GM18867 (cell line): ENCODE results near the gene GPRIN1.
A peak's percentile ranks its signal among the peaks of the same experiment; 100 is the strongest.

Source experiments
- ATAC-seq: cut with Tn5 transposase; IDR thresholded peaks from one replicate; pipeline ENCODE4 v1.9.1; 2021; ENCODE audit warnings: mild to moderate bottlenecking, moderate library complexity; ENCODE audit not compliant: unreplicated experiment

Gene GPRIN1

GRCh38 chr5:176625512-176625911, 15.6 kb upstream of the GPRIN1 start:
- no peak for ATAC-seq

DNA sequence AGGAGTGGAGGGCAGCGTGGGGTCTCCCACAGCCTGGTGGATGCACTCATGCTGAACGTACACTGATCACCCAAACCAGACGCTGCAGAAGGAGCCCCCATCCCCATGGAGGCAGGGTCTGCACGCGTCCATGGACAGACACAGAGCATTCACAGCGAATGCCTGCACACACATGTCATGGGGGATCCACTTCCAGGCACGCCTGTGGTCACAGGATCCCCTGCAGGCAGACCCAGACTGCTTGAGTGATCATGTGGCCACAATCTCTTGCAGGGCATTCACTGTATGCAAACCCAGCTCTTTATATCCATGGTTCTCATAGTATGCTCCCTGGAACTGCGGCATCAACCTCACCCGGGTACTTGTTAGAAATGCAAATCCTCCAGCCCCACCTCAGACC, 15.0 kb upstream of the GPRIN1 start:
- no peak for ATAC-seq

- no peak for ATAC-seq
Measured at GRCh38 chr5:176624142-176624541, 14.2 kb upstream of the GPRIN1 start.

- ATAC-seq, result no peak
Measured at GRCh38 chr5:176621661-176622079, 11.7 kb upstream of the GPRIN1 start.

GRCh38 chr5:176620333-176620981, 10.5 kb upstream of the GPRIN1 start:
- no peak for ATAC-seq

DNA sequence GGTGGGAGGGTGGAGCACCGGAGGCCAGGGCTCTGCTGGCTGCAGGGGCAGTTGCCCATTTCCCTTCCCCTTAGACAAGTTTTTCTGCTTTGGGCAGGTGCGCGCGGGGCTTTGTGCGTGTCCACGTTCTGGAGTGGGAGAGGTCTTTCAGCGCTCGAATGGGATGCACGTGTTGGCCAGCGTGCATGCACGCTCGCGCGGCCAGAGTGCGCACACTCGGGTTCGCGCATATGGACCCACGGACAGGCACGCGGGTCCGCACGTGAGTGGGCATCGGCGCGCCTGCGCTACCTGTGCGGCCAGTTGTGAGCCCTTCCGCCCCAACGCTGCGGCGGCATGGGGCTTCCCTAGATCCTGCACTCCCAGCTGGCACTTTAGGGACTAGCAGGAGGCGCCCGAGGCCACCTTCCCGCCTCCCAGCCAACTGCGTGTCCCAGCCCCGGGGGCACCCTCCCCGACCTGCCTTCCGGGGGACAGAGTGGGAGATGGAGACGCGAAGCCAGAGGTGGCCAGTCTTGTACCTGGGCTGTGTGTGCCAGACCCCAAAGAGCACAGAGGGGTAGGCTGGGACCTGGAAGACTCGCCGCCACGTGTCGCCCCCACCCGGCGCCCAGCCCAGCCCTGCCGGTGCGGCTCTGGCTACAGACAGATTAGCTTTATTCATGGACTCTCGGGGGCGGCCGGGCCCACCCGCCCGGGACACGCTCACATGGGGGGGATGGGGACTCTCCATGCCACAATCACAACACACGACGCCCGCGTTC, 9.8 kb upstream of the GPRIN1 start:
- ATAC-seq, result no peak

GRCh38 chr5:176619203-176619568, 9.2 kb upstream of the GPRIN1 start:
- peak; percentile 86 for ATAC-seq

DNA sequence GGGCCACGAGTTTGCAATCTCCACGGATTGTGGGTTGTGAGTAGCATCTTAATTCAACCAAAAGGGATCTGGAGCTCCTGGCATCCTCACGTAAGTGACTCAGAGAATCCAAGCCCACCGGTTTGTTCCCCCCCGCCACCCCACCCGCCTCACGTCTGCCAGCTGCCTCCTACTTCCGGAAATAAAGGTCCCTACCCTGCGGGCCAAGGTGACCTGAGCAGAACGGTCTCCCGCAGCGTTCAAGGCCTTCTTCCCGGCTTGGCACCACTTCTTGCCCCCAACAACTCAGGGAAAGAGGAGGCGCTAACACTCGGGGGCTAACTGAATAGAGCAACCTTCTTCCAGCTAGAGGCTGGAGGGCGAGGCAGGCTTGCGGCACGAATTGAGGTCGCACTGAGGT, 8.8 kb upstream of the GPRIN1 start:
- ATAC-seq, result no peak

- no peak for ATAC-seq
Measured at GRCh38 chr5:176616511-176616910, 6.6 kb upstream of the GPRIN1 start.

DNA sequence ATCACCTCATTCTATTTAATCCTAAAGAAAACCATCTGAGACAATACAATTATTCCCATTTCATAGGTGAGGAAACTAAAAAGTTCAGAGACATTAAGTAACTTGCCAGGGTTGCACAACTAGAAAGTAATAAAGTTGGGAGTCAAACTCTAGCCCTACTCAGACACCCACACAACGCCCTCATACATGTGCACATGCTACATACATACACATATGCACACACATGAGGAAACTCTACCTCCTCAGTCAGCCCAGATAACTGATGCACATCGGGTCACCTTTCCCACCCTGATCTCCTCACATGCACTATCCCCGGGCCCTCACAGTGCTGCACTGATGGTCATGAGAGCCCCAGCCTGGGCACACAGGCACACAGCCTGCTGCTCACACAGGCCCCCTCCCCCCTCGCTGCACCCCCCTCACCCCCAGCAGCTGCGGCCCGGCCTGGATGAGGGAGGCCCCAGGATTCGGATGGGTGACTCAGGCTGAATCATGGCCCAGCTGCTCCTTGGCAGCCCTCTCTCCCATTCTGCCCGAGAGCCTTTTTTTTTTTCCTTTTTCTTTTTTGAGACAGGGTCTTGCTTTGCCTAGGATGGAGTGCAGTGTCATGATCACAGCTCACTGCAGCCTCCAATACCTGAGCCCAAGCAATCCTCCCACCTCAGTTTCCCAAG, 5.0 kb upstream of the GPRIN1 start:
- no peak for ATAC-seq

GRCh38 chr5:176612855-176613254, 2.9 kb upstream of the GPRIN1 start:
- ATAC-seq, result no peak

GRCh38 chr5:176612008-176612407, 2.1 kb upstream of the GPRIN1 start:
- no peak for ATAC-seq

DNA sequence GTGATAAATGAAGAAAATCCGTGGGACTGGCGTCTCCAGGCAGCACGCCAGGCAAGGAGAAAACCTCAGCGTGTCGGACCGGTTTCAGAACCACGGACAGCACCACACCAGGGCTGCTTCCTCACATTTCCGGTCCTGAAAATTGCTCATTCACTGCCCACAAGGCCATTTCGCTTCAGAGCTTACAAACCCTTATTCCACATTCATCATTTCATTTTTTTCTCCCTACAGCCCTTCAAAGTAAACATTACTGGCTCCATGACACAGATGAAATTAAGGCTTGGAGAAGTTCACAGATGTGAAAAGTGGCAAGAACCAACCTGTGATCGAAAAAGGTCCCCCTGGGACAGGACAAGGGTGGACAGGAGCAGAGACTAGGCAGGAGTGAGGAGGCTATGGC, 1.5 kb upstream of the GPRIN1 start:
- ATAC-seq, result no peak

DNA sequence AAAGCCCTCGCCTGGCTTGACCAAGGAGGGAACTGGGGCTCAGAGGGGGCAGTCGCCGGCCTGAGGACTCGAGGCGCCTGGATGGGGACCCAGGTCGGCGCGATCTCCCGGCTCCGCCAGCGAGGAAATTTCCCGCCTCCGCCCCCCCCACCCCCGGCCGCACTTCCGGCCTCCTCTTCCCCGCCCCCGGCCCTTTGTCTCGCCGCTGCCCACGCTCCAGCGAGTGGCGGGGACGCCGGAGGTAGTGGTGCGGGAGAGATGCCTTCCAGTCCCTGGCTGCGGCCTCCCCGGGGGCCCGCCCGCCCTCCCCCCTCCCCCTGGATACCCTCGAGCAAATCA, 448 bp upstream of the GPRIN1 start:
- no peak for ATAC-seq

GRCh38 chr5:176608937-176609723, 826 bp downstream of the GPRIN1 start:
- no peak for ATAC-seq

DNA sequence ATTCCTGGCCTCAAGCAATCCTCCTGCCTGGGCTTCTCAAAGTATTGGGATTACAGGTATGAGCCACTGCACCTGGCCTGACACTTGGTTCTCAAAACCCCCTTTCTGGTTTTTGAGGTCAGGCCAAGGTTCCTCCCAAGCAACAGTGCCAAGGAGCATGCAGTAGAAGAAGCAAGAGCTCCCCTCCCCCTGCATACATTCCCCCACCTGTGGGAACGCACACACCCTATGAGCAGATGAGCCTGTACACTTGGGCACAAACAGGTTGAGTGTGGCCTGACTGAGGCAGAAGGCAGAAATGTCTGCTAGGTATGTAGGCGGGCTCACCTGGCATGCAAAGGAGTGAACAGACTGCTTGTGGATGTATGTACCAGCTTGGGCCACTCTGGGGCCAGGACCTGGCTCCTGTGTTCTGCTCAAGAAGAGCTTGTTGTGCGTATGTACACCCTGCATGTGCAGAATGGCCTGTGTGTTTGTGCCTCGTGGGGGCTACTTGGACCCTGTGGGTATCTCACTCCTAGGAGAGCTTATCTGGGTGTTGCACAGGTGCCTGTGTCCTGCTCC, 1.7 kb downstream of the GPRIN1 start:
- no peak for ATAC-seq

DNA sequence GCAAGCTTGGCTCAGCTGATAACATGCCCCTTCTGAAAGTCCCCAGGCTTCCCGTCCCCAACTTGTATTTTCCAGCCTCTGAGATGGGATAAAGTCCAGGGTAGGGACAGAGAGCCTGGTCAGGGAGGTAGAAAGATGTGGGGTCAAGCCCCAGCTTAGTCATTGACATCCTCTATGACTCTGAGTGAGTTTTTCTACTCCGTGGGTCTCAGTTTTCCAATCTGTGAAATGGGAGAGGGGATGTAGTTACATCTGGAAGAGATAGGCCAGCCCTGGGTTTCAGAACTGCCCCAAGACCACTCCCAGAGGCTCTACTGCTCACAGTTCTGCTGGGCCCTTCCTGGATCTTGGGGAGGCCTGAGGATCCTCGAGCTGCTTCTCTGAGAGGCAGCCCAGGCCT, 3.1 kb downstream of the GPRIN1 start:
- no peak for ATAC-seq

GRCh38 chr5:176606032-176606431, 3.9 kb downstream of the GPRIN1 start:
- ATAC-seq, result no peak

DNA sequence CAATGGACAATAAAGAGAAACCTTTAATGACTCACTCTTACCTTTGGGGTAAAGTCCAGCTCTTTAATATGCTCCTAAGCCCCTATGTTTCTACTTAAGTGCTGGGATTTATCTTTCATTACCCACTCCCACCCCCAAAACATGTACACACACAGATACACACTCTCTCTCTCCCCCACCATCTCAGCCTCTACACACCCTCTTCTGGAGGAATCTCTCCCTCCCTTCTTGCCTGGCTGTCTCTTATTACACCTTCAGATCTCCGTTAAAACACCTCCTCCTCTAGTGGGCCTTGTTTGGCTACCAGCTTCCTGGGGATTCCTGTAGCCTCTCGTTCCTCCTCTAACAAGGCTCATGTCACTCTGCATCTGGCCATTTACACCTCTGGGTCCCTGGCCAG, 6.9 kb downstream of the GPRIN1 start:
- ATAC-seq, result no peak

GRCh38 chr5:176601901-176602482, 8.0 kb downstream of the GPRIN1 start:
- no peak for ATAC-seq
